Raji (cell line): ENCODE data around the gene OXTR.

Experiments
- POLR2A ChIP-seq: IDR thresholded peaks from 2 replicates; pipeline ENCODE4 v1.6.1; 2011; ENCODE audit warnings: low read depth, low read length, control low read depth; ENCODE audit not compliant: insufficient read depth

OXTR gene

GRCh38 chr3:8769088-8769822, at the start of gene OXTR:
TSS of gene OXTR (minus strand) at chr3:8769613. CDS start at chr3:8768187, 1,426 bp downstream.
- TF ChIP-seq POLR2A = no peak

DNA sequence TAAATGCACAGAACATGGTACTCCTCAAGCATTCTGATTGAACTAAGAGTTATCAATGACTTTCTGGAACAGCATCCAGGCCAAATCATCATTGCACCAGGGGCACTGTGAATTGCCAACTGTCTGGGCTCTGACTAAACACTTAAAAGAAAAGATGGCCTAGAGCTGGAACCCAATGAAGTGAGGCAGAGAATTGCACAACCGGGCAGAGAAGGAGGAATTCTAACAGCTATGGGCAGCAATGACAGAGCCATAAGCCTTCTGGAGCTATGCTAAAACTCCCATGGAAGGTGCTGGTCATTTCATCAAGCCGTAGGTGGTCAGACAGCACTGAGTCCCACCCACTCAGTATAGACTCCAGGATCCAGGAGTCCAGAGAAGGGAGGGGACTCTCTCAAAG, 48.1 kb upstream of the OXTR start:
- no peak for TF ChIP-seq POLR2A

- TF ChIP-seq POLR2A = no peak
Observed at GRCh38 chr3:8816106-8816505, 46.7 kb upstream of the OXTR start.

DNA sequence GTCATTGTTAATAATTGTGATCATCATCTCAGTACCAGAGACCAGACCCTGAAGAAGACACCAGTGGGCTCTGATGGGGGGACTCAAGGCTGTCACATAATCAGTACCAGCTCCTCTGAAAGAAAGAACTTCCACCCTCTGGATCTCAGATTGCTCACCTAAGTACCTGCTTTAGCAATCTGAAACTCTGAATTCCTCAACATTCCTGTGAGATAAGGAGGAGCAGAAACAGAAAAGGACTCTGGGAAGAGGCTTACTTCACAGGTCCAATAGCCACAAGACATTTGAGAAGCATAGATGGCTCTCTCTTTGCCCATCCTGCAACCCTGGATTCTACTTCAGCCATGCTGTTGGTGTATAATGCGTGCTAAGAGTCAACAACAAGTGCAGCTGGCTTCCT, 44.0 kb upstream of the OXTR start:
- TF ChIP-seq POLR2A = no peak

GRCh38 chr3:8810561-8810960, 41.1 kb upstream of the OXTR start:
- no peak for TF ChIP-seq POLR2A

DNA sequence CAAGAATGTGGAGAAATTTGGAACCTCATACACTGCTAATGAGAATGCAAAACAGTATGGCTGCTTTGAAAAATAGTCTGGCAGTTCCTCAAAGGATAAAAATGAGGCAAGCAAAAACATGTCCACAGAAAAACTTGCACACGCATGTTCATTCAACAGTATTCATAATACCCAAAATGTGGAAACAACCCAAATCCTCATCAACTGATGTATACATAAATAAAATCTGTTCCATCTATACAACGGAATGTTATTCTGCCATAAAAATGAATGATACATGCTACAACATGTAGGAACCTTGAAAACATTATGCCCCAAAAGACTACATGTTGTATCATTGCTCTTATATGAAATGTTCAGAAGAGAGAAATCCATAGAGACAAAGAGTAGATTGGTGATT, 36.4 kb upstream of the OXTR start:
- no peak for TF ChIP-seq POLR2A

- TF ChIP-seq POLR2A = no peak
Observed at GRCh38 chr3:8802256-8802655, 32.8 kb upstream of the OXTR start.

DNA sequence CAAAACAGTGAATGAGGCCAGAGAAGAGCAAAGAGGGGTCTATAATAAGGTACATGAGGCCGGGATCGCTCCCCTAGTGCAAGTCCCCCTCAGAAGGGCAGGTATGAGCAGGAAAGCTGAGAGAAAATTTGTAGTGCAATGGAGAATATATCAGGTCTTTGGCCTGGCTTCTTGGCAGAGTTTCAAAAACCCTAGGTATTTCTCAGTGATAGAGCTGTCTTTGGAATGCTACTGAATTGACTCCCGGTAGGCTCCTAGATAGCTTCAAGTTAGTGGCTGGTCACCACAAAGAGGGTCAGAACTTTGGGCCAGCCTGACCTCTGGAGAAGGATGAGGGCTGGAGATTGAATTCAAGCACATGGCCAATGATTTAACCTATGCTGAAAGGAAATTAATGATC, 30.6 kb upstream of the OXTR start:
- no peak for TF ChIP-seq POLR2A

DNA sequence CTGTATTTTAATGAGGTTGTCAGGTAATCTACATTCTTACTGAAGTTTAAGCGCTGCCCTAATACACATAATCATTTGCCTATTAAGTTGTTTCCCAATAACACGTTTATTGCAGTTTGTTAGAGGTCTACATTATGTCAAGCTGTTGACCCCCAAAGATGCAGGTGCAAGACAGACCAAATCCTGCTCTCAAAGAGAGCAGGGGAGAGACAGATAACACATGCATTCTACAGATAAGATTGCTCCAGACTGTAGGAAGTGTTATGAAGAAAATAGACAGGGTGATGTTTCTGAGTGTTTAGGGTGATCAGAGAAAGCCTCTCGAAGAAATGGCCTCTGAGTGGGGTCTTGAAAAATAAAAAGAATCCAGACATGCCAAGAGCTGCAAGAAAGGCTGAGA, 24.8 kb upstream of the OXTR start:
- TF ChIP-seq POLR2A = no peak

DNA sequence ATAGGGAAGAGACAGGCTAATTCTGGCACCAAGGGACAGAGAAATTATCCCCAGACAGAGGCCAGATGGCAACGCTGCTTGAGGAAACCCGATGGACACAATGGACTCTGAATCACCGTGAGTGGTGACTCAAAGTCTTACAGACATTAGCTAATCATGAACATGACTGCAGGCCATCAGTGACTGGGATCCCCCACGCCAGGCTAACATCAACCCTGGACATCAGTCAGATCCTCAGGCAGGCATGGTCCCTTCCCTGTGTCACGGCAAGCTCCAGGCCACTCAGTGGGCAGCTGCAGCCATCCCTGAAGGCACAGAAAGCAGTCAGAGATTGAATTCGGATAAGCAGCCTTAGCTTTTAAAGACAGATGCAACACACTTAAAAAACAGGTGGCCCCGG, 23.8 kb upstream of the OXTR start:
- TF ChIP-seq POLR2A = no peak

DNA sequence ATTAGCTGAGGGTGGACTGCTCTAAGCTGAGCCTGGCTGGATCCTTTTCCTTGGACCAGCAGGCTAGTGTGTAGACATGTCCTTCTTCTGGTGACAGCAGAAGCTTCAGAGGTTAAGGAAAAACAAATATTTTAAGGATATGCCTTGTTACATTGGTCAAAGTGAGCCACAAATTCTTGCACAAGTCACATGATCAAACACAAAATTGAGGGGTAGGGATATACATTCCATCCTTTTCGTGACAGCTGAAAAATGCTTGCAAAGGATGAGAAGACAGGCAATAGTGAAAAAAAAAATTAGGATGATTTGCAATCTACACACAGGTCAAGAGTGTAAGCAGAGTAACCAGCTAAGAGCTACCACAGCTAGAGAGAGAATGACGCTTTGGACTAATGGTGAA, 21.1 kb upstream of the OXTR start:
- no peak for TF ChIP-seq POLR2A

GRCh38 chr3:8784676-8785435, 15.4 kb upstream of the OXTR start:
- no peak for TF ChIP-seq POLR2A

GRCh38 chr3:8780279-8780678, 10.9 kb upstream of the OXTR start:
- no peak for TF ChIP-seq POLR2A

DNA sequence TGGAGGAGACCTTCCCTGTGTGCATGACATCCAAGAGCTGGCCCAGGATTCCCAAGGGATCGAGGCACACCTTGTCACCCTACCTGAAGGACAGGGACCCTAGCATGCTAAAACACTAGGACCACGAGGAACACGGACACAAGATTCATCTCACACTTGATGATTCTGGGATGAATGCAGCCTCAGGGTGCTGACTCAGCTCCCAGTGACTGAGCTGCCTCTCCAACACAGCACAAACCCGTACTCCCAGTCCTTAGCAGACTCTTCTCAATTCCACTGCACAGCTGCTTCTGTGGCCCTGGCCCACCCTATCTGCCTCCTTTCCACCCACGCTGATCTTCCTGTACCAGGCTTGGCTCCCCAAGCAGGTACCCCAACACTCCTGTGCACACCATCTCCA, 9.1 kb upstream of the OXTR start:
- TF ChIP-seq POLR2A = no peak

GRCh38 chr3:8777978-8778267, 8.5 kb upstream of the OXTR start:
- TF ChIP-seq POLR2A = no peak

GRCh38 chr3:8777201-8777977, 8.0 kb upstream of the OXTR start:
- TF ChIP-seq POLR2A = no peak
